Measurements from ENCODE around the gene TPK1. TPM values are rescaled to one million over a fixed set of nuclear protein-coding genes. Genes with fewer than 3 reads are reported as not detected.

TPK1 gene
- total RNA-seq, 1 experiment from 2014 or later, result 3.1 TPM

GRCh38 chr7:144629598-144629997 is 206.3 kb downstream of the TPK1 start:
- Histone ChIP-seq H2BK12ac (ENCODE audit: insufficient read length, low read depth, low read length) (no peak overlapping the region), H4K8ac (replicated peaks; ENCODE audit: insufficient read length, low read depth, low read length) (no peak overlapping the region), H3K4me2 (ENCODE audit: insufficient read depth, insufficient read length, low read length) (no peak overlapping the region), H3K18ac (ENCODE audit: insufficient read length, low read depth, low read length) (no peak overlapping the region), H4K20me1 (ENCODE audit: control insufficient read depth, insufficient read depth, insufficient read length) (no peaks in the 10 kb centered on the region), H4K5ac (ENCODE audit: insufficient read length, low read depth, low read length) (no peak overlapping the region), H3K9me3 (ENCODE audit: control insufficient read depth, low read depth, low read length) (peaks cover 13% of the 10 kb centered on the region), H2BK120ac (ENCODE audit: low read depth, low read length, poor library complexity, severe bottlenecking) (no peak overlapping the region), H3K4ac (ENCODE audit: low read depth, low read length) (no peak overlapping the region), H3K79me2 (ENCODE audit: insufficient read depth, low read length) (no peaks in the 10 kb centered on the region), H2AK5ac (ENCODE audit: insufficient read length, low read length) (no peak overlapping the region), H3T11ph (ENCODE audit: low read length) (no peak overlapping the region), H3K79me1 (ENCODE audit: insufficient read depth, low read depth, low read length, poor library complexity, severe bottlenecking) (no peaks in the 10 kb centered on the region), H3K27me3 (ENCODE audit: insufficient read depth, low read length) (no peaks in the 10 kb centered on the region), H3K23ac (ENCODE audit: insufficient read length, low read depth, low read length) (no peak overlapping the region), H3K27ac (ENCODE audit: insufficient read length, low read depth, low read length) (no peak overlapping the region), H3K23me2 (ENCODE audit: insufficient read length, low read depth, low read length, poor library complexity, severe bottlenecking) (no peaks in the 10 kb centered on the region), H3K9ac (ENCODE audit: extremely low read depth, insufficient read length, low read length) (no peak overlapping the region), H3K14ac (ENCODE audit: insufficient read depth, low read length) (no peak overlapping the region), H3K4me1 (ENCODE audit: insufficient read depth, low read length) (no peaks in the 10 kb centered on the region), H2BK20ac (ENCODE audit: low read depth, low read length, poor library complexity, severe bottlenecking) (no peak overlapping the region), H2BK5ac (ENCODE audit: insufficient read length, low read length) (no peak overlapping the region), H2AFZ (ENCODE audit: low read length) (no peak overlapping the region), H4K91ac (ENCODE audit: insufficient read length, low read depth, low read length) (no peak overlapping the region), H2BK15ac (ENCODE audit: low read depth, low read length) (no peak overlapping the region), H3K56ac (ENCODE audit: insufficient read length, low read depth, low read length) (no peak overlapping the region)
- Mint-ChIP-seq H3K9me3 (peaks cover 17 to 24% of the 10 kb centered on the region in 2 experiments), H3K27ac (peak overlapping the region in 1 of 3 experiments; percentile 11; a peak in 1 of 7 replicates), H3K27me3 (ENCODE audit: low read depth) (no peaks in the 10 kb centered on the region), H3K4me3 (no peak overlapping the region), H3K36me3 (ENCODE audit: insufficient read depth in 1 of 3, low read depth in 3 of 3) (peaks cover 16 to 30% (median 17%) of the 10 kb centered on the region in 3 experiments), H3K4me1 (peaks cover 13% of the 10 kb centered on the region in 2 experiments)
- no peak for DNase-seq
- no peak for TF ChIP-seq CTCF (conservative IDR thresholded peaks at IDR 0.05)

Data from H9 (cell line).